T47D (cell line): ENCODE results near the gene TNFRSF14.
A peak's percentile ranks its signal among the peaks of the same experiment; 100 is the strongest.

Source experiments
- DNase-seq, 2 experiments: peaks; one replicate each; pipeline versions ENCODE4 v3.0.0 to v3.0.0-alpha.2; 2011 to 2012; ENCODE audit warnings: low read depth in 1 of 2, low spot score in 1 of 2
- JUND ChIP-seq: IDR thresholded peaks from 2 replicates; pipeline ENCODE4 v1.6.1; 2012; ENCODE audit warnings: low read depth
- in situ Hi-C: cut with HindIII; loops from 2 replicates; pipeline ENCODE4 v1.10.0; 2016; ENCODE audit warnings: low sequenced_read_pairs, low pct_unique_long_range_greater_than_20kb

Gene TNFRSF14

GRCh38 chr1:2604844-2605508, 48.8 kb downstream of the TNFRSF14 start:
- in situ Hi-C loops = no loop called here
- no peak for DNase-seq
- TF ChIP-seq JUND = no peak

GRCh38 chr1:2605509-2606395, 49.6 kb downstream of the TNFRSF14 start:
- no peak for DNase-seq
- in situ Hi-C loops = no loop called here
- no peak for TF ChIP-seq JUND

GRCh38 chr1:2606396-2606880, 50.3 kb downstream of the TNFRSF14 start:
- TF ChIP-seq JUND = no peak
- in situ Hi-C loops = no loop called here
- DNase-seq = no peak

- no peak for TF ChIP-seq JUND
- in situ Hi-C loops = no loop called here
- DNase-seq = no peak
Measured at GRCh38 chr1:2606881-2607621, 50.9 kb downstream of the TNFRSF14 start.

- in situ Hi-C loops = no loop called here
- no peak for TF ChIP-seq JUND
- no peak for DNase-seq
Measured at GRCh38 chr1:2607641-2608091, 51.5 kb downstream of the TNFRSF14 start.

GRCh38 chr1:2609319-2610035, 53.3 kb downstream of the TNFRSF14 start:
- no peak for DNase-seq
- TF ChIP-seq JUND = no peak
- in situ Hi-C loops = no loop called here

GRCh38 chr1:2610036-2610959, 54.1 kb downstream of the TNFRSF14 start:
- no peak for DNase-seq
- in situ Hi-C loops = no loop called here
- TF ChIP-seq JUND = no peak

GRCh38 chr1:2611031-2611501, 54.9 kb downstream of the TNFRSF14 start:
- no peak for TF ChIP-seq JUND
- DNase-seq = peak in 1 of 2 experiments; percentile 49
- in situ Hi-C loops = no loop called here

GRCh38 chr1:2611621-2612437, 55.7 kb downstream of the TNFRSF14 start:
- in situ Hi-C loops = no loop called here
- TF ChIP-seq JUND = no peak
- DNase-seq = no peak

GRCh38 chr1:2612591-2613365, 56.6 kb downstream of the TNFRSF14 start:
- no peak for TF ChIP-seq JUND
- in situ Hi-C loops = no loop called here
- no peak for DNase-seq
